Measurements from ENCODE around the gene RALGAPA2.

RALGAPA2 gene

DNA sequence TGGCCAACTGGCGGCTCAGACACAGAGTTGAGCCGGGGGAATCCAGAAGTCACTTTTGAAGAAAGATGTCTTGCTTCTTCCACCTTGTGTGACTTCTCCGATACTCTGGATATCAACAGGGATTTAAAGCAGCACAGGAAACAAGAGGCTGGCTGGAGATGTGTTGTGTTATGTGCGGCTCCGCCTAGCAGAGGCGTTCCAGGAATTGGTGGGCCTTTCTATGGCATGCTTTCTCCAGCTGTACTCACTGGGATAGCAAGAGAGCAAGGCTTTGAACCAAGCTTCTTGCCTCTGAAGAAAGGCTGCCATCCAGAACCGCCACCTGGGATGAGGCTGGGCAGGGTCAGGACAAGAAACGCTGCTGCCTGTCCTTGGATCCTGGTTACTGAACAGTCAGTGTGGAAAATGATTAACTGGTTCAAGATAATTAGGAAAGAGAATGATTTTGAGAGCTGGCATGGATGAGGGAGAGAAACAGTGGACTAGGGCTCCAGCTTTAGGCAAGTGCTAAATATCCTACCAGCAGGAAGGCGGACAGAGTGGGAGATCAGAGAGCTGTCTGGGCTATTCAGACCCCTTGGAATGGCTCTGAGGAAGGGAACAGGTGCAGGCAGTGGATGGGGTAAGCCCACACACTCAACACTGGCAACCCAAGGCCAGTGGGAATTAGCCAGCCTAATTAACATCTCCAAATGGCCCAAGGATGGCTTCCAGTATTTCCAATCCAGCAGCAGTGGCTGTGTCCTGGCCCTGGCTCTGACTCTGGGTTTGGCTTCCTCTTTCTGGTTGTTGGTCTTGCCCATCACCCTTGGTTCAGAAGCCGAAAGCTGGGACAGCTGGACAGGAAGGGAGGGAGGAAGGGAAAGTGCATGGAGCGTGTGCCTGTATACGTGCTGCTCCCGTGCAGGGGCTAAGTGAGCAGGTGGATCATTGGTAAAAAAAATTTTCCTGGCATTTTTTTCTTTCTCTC is 312.6 kb downstream of the RALGAPA2 start:
- DNase-seq (ENCODE audit: low spot score) = no peak

DNA sequence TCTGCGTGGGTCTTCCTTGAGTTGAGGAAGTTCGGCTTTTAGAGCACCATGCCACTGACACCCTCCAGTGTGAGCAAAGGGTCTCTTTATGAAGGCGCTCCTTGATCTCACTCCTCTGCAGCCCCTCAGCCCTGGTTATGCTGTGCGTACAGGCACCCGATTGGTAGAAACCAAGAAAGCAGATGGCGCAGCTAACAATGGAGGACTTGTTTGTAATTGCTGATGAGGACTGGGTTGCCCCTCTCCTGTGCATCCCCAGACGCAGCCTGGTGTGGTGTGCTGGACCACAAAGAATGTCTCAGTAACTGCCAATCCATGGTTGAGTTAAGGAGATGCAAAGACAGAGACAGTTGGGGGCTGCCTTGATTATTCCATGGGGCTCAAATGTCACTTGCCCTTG is 314.3 kb downstream of the RALGAPA2 start:
- DNase-seq (ENCODE audit: low spot score) = no peak

DNA sequence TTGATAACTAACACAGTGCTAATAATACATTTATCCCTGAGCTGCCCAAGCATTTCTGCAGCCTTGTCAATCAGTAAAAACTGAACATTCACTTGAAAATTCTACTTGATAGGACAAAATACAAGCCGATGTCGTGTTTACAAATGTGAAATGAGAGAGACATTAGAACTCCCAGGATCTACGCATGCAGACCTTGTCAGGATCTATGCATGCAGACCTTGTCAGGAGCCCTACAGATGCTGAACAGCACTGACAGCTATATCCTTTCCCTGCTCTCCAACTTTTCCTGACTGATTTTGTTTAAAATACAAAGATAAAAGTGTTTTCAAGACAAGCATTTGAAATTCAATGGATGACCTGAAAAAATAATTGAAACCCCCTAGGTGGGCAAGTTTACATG is 315.6 kb downstream of the RALGAPA2 start:
- no peak for DNase-seq (ENCODE audit: low spot score)

DNA sequence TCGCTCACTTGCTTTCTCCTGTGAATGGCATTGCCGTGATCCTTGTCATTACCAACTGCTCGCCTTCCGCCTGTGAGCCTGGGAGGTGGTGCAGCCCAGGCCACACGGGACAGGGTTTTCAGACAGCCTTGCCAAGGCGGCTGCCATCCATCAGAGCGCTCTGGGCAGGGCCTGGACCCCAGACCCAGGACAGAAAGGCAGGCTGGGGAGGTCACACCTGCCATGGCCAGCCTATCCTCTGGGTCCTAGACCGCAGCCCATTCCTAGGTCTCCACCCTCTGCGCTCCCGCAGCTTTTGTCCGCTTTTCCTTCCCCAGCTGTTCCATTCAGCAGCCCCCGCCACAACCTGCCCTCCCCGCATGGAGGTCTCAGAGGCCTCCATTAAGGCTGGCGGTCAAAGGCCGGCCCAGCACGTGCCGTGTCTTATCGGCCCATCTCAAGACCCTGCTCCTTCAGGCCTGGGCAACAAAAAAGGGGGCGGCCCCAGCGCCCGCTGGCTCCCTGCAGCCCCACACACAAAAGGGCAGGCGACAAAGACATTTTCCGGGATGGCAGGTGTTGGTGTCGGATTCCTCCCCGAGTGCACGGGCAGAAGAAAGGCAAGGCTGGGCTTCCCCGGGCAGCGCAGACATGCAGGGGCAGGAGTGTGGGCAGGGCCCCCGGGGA is 316.4 kb downstream of the RALGAPA2 start:
- peak; percentile 81 for DNase-seq (ENCODE audit: low spot score)

DNA sequence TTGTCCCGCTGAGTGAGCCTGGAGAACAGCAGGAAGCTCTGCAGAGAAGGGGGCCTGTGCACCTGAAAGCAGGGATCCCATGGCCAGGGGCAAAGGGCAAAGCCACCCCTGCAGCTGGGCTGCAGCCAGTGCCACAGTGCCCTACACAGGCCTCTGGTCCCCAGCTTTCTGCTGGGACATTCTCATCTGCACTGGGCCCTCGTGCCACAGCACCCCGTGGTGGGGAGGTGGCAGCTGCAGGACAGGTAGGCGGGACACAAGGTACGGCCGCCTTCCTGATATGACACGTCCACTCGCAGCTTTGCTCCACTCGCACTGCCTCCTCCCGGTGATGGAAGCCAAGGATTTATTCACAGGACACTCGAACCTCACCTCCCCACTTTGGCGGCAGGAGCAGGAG is 317.4 kb downstream of the RALGAPA2 start:
- DNase-seq (ENCODE audit: low spot score) = no peak

DNA sequence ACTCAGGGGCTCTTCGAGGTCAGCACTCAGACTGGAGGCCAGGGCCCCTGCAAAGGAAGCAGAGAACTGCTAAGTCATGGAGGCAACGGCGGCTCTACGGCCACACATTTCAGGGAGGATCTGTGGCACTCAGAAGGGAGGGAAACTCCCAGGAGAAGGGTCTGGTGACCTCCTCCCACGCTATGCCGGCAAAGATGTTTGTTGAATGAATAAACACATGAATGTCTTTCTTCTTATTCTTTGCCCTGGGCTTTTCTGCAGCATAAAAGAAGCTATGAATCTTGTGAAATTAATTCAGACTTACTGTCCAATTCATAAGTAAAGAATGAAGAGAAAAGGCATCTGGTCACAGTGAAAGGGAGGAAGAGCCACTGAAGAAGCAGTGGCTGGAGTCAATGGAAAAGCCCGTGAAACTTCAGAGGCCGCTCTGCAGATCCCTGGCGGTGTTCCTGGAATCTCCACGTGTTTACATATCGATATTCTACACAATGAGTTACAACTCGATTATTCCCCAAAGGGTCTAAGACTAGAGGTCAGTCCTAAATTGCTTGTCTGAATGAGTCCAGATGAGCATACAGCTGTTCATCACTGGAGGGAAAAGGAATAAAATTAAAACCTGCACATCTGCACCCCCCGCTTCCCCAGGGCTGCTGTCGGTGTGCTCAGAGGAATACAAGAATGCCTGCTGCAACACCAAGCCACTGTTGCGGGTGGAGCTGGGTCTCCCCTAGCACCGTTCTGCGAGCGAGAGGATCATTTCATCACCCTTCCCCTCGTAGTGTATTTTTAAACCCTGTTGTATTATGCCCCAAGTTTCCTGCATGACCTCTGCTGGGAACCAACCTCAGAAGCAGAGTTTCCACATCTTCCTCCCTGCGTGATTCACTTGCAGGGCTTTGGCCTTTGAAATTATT is 319.0 kb downstream of the RALGAPA2 start:
- DNase-seq (ENCODE audit: low spot score) = no peak

DNA sequence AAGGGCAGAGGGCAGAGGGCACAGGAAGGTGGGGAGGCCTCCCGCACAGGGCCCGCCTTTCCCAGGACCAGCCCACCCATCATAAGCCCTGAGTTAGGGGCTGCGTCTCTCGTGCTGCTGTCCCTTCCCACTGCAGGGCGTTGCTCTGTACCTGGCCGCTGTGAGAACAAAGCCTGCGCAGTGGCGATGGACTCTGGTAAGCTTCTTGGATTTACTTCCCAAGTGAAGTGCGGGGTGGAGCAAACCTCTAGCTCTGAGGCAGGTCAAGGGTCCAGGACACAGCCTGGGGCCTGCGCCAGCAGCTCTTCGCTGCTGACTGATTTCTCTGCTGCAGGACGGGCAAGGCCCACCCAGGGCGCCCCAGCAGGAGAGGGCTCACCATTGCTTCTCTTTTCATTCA is 320.7 kb downstream of the RALGAPA2 start:
- no peak for DNase-seq (ENCODE audit: low spot score)

DNA sequence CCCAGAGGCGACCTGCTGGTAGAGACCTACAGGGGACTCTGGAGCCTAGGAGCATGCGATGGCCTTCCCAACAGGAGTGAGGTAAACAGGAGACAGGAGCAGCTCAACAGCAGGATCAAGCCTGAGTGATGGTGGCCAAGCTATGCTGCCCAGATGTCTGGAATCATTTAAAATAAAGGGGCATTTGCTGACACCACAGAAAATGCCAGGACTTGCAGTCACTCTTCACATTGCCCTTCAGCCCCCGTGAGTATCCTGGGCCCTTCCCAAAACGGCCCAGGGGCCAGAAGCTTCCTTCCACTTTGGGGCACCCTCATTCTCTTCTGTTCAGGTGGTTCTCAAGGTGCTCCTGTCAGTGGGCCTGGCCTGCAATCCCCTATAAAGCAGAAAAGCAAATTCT is 321.3 kb downstream of the RALGAPA2 start:
- no peak for DNase-seq (ENCODE audit: low spot score)

DNA sequence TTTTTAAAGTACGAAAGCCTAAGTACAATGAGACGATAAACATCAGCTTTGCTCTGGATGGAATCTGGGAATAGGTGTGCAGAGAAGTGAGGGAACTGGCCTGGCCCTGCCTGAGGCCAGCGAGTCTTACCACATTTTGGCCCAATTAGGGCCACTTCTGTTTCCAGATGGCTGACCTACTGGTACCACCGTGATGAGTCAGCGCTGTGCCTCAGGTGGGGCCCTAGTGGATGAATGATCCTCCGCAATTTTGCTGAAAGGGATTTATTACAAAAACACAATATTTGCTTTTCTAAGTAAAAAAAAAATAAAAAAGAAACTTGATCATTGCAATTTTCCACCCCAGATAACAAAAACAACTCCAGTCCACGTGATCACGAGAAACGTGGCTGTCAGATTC is 322.1 kb downstream of the RALGAPA2 start:
- DNase-seq (ENCODE audit: low spot score) = no peak

DNA sequence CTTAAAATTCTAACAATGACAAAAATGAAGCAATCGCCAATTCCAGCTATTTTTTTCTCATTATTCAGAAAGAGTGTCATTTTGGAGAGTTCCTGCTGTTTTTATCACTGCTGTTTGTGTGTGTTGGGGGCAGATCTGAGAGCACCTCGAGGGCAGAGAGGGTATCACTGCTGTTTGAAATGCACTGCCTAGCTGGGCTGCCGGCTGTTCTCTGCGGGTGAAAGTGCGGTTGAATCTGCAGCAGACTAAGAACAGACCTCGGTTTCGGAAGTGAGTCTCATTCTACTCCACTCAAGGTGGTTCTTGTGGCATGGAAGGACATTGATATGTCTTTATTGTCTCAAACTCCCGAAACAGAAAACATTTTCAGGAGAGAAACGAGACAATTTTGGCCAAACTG is 326.3 kb downstream of the RALGAPA2 start:
- DNase-seq (ENCODE audit: low spot score) = no peak

DNA sequence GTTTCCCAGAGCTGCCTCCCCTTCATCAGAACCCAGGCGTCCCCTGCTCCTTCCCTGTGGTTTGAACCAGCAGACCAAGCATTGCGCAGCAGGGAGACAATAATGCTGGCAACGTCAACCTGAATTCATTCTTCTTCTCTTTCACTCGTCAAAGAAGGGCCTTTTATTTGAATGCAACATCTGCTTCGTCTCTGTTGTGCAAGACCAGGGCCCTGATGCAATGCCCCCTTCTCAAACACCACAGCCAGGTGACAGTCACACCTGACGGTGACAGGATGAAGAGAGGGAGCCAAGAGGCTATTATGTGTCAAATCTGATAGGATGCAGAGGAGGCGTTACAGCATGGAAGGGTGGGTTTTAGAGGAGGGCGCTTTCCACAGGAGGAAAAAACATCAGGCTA is 336.6 kb downstream of the RALGAPA2 start:
- DNase-seq (ENCODE audit: low spot score) = no peak

DNA sequence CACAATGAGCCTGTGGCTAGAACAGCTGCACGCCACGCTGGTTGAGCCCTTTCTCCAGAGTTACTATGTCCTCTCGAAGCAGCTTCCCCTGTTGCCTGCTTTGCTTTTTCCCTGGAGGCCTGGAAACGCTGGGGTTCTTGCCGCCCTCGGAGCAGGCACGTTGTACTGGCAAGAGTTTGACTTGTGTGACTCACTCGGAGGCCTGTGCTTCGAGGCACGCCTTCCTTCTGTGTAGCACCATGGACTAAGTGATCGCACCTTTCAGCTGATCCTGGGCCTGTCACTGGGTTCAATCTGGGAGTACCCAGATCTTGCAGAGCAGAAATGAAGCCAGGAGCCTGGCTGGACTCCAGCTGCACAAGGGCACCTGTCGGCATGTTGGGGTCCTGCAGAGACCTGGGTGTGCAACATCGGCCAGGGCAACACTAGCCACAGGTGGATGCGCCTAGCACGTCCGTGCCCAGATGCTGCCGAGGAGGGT is 339.3 kb downstream of the RALGAPA2 start:
- no peak for DNase-seq (ENCODE audit: low spot score)

DNA sequence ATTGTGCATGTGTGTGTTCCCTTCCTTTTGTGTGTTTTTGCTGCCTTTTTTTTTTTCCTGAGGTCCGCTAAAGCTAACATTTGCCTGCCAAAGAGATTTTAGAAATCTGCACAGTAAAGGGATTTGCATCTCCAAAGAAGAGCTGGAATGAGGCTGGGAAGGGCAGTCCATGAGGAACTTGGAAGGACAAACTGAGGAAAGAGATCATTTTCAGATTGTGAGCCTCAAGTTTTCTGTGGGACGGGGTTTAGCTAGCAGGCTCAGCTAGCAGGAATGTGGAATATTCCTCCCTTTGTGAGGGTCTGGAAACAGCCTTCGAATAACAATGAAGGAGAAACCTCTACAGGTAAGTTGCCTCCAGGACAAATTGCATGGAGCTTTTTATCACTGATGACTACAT is 340.8 kb downstream of the RALGAPA2 start:
- no peak for DNase-seq (ENCODE audit: low spot score)

DNA sequence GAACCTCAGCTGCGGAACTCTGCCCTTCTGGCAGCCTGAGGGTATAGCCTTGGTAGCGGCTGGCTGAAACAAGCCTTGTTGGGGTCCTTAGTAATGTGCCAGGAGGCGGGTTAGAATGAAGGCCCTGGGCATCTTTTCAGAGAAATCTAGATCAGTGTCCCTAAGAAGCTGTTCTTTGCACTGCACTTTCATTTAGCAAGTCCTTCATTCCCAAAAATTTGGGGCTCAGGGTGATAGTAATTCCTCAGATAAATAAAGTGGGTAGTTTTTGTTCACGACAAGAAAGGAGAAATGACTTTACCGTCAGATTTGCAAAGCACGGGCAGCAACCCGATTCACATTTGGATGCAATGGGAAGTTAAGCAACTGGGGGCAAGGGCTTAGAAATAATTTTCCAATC is 341.4 kb downstream of the RALGAPA2 start:
- no peak for DNase-seq (ENCODE audit: low spot score)

DNA sequence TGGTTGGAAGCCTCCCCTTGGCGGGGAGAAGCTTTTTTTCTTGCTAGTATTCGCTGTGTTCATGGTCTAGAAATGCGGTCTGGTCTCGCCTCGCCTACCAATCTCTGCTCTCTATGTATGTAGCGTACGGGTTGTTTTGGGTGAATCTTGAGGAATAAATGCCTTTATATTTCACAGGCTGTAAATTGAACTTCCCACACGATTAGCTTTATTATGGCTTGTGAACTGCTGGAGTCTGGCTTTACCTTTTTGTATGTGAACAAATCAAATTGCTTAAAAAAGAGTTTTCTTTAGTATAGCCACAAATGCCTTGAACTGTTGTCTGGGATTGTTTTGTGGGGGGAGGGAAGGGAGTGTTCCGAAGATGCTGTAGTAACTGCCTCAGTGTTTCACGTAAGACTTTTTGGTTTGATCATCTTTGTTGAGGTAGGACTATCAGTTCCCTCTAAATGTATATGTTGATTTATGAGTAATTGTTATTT is 342.3 kb downstream of the RALGAPA2 start:
- DNase-seq (ENCODE audit: low spot score) = no peak

DNA sequence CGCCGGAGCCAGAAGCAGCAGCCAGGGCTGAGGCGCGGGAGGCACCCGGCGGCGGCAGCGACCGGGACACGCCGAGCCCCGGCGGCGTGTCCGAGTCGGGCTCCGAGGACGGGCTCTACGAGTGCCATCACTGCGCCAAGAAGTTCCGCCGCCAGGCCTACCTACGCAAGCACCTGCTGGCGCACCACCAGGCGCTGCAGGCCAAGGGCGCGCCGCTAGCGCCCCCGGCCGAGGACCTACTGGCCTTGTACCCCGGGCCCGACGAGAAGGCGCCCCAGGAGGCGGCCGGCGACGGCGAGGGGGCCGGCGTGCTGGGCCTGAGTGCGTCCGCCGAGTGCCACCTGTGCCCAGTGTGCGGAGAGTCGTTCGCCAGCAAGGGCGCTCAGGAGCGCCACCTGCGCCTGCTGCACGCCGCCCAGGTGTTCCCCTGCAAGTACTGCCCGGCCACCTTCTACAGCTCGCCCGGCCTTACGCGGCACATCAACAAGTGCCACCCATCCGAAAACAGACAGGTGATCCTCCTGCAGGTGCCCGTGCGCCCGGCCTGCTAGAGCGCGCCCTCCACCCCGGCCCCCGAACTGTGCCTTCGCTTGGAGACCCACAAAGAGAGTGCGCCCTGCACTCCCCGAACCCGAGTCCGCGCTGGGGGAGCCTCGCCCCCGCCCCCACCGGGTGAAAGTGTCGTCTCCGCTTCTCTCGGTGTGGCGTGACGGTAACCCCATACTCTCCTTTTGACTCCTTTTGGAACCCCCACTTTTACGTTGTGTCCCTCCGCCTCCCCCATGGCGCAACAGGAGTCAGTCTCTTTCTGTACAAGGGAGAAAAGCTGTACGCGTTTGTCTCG is 343.0 kb downstream of the RALGAPA2 start:
- DNase-seq (ENCODE audit: low spot score) = peak; percentile 61

DNA sequence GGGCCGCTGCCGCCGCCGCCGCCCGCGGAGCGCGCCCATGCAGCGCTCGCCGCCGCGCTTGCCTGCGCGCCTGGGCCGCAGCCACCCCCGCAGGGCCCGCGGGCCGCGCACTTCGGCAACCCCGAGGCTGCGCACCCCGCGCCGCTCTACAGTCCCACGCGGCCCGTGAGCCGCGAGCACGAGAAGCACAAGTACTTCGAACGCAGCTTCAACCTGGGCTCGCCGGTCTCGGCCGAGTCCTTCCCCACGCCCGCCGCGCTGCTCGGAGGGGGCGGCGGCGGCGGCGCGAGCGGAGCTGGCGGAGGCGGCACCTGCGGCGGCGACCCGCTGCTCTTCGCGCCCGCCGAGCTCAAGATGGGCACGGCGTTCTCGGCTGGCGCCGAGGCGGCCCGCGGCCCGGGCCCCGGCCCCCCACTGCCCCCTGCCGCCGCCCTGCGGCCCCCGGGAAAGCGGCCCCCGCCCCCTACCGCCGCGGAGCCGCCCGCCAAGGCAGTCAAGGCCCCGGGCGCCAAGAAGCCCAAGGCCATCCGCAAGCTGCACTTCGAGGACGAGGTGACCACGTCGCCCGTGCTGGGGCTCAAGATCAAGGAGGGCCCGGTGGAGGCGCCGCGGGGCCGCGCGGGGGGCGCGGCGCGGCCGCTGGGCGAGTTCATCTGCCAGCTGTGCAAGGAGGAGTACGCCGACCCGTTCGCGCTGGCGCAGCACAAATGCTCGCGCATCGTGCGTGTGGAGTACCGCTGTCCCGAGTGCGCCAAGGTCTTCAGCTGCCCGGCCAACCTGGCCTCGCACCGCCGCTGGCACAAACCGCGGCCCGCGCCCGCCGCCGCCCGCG is 343.8 kb downstream of the RALGAPA2 start:
- peak; percentile 65 for DNase-seq (ENCODE audit: low spot score)

DNA sequence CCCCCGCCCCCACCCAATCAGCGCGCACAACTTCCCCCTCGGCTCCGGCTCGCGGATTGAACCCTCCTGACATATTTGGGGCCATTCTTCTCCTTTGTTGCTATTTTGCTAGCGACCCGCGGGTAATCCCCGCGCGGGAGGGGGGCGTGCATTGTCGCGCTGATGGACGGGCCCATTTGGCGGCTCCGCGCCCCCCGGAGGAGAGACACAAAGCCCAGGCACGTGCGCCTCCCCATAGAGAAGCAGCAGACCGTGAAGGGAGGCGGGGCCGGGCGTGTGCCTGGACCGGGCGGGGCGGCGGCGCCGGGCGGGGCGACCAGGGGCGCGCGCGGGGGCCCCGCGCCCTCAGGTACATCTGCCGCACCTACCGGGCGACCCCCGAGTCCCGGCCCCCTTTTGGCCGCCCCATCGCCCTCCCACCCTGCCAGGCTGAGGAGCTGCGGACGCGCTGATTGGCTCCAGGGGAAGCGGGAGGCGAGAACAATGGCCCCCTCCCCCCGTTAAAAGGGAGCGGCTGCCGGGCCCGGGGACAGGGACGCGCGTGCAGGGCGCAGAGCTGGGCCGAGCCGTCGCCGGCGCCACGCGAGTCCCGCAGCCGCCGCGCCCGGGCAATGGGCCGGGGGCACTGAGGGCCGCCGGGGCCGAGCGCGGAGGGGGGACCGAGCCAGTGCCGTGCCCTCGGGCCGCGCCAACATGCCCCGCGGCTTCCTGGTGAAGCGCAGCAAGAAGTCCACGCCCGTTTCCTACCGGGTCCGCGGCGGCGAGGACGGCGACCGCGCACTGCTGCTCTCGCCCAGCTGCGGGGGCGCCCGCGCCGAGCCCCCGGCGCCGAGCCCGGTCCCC is 344.6 kb downstream of the RALGAPA2 start, which contains the start of gene INSM1:
TSS of gene INSM1 (plus strand) at position 530 of the 843 bp plus-strand sequence. CDS start at position 694, 164 bp downstream.
- DNase-seq (ENCODE audit: low spot score) = peak; percentile 85
